NK-92 (cell line): ENCODE results near the gene SAYSD1.

ENCODE experiments used
- DNase-seq: peaks from one replicate; lab custom pipeline; 2025; ENCODE audit not compliant: unreplicated experiment; lab: John Stamatoyannopoulos, UW

The SAYSD1 gene

GRCh38 chr6:39079197-39080125, 35.5 kb downstream of the SAYSD1 start:
- DNase-seq = no peak

DNA sequence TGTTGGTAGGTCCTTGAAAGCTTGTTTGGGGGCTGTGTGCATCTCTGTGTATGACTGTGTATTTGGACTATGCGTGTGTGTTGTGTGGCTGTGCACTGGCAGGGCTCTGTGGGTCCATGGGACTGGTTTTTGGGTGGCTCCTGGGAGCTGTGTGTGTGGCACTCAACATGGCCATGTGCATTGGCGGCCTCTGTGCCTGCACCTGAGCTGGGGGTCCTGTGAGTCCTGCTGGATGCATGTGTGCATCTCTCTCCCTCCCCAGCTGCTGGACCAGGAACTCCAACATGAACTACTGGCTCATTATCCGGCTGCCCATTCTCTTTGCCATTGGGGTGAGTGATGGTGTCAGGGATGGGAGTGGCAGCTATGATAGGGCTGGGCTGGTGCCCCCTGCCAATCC, 36.3 kb downstream of the SAYSD1 start:
- DNase-seq = no peak

DNA sequence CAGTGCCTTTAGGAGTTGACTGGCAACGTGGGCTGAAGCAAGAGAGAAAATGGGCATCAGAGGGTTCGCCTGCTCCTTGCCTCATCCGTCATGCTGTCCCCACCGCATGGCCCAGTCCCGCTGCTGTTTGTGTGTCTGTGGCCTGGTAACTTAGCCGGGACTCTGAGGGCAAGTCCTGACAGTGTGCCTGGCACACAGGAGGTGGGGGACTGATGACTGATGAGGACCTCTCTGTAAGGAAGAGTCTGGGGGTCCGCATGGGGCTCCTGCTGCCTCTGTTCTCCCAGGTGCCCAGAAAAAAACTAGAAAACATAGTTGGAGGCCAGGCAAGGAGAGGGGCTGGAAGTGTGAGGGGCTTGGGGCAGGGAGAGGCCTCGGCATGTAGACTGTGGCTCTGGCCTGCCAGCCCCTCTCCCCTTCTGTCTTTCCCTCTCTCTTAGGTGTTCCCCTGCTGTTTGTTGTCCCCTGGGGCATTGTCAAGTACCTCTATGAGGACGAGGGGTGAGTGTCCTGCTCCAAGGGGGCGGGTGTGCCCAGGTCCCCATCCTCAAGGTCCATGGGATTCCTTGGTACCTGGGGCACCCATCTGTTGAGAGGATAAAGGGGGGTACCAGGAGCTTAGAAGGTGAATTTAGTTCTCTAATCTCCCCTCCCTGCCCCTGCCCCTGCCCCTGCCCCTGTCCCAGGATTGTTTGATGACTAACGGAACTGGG, 36.9 kb downstream of the SAYSD1 start:
- DNase-seq = no peak

DNA sequence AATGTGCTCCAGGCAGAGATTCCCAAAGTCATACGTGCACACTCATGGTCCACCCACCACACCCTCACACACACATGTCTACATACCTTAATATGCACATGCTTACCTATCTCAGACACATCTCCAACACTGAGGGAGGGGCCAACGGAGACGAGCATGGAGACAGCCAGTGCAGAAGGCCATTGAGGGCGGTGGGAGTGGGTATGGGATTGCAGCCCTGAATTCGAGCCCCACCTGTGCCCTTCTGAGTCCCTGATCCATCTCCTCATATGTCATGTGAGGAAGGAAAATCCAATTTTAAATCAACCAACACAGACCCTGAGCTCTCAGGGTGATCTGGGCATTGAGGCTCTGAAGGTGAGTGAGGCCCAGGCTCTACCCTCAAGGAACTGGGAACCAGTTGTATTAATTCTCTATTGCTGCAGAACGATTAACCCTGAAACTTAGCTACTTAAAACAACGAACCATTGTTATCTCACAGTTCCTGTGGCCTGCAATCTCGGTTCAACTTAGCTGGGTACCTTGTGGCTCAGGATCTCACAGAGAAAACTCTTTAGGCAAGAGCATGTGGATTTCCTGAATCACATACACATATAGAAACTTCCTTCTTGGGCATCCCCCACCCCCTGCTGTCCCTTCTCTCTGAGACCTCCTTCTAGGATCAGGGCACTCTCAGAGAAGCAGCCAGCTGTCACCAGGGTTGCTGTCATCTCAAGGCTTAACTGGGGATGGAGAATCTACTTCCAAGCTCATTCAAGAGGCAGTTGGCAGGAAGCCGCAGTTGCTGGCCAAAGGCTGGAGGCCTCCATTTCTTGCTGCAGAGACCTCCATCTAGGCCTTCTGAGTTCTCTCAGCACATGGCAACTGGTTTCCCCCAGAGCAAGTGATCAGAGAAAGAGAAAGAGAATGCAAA, 38.1 kb downstream of the SAYSD1 start:
- DNase-seq = no peak

DNA sequence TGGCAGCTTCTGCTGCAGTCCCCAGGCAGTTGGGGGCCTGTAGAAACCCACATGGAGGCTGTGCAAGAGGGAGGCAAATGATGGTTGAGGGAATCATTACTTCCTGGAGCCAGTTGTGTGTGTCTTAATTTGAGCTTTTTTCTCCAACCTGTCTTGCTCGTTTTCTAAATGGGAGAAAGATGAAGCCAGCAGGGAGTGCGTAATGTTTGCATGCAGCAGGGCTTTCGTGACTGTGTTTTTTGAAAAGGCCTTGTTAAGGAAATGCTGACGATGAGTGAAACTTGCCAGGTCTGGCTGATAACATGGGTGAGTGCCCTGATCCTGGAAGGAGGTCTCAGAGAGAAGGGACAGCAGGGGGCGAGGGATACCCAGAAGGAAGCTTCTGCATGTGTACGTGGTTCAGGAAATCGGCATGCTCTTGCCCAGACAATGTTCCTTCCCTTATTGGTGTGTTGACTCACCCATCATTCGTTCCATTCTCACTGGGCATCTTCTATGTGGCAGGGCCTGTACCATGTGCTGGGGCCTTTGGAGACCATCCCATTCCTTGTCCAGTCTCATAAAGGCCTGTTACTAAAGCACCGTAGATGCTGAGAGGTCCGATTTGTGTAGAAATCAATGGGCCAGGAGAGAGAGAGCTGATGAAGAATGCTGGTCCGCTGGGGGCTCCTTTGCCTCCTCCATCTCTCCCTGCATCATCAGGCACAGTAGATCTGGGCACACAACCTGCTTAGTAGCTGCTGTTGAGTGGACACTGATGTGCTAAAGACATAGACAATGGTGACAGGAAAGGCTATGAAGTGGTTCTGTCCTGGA, 39.0 kb downstream of the SAYSD1 start:
- DNase-seq = no peak

DNA sequence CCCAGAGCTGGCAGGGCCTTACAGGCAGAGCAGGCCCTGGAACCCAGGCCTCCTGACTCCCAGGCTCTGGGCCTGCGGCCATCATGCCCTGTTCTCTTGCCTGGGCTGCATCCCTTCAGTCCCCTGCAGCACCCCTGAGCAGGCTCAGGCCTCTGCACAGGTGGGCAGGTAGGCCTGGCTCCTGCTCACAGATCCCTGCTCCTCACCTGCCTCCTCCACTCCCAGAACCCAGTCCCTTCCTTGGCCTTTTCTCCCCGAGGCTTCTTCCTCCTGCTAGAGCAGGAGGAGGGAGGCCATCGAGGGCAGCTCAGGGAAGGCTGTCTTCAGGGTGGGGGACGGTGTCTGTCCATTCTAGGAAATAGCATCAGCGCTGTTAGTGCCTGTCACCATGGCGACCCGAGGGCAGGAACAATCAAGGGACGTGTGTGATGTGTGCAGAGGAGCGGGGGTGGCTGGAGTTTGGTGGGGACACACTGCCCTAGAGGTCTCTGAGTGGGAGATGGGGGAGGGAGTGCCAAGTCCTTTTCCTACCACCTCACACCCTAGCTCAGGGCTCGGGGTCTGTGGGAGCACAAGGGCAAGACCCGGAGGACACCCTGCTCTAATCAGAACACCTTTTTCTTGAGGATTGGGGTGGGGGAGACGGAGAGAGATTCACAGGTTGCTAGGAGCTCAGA, 39.8 kb downstream of the SAYSD1 start:
- DNase-seq = no peak

GRCh38 chr6:39074486-39074885, 40.5 kb downstream of the SAYSD1 start:
- DNase-seq = no peak

DNA sequence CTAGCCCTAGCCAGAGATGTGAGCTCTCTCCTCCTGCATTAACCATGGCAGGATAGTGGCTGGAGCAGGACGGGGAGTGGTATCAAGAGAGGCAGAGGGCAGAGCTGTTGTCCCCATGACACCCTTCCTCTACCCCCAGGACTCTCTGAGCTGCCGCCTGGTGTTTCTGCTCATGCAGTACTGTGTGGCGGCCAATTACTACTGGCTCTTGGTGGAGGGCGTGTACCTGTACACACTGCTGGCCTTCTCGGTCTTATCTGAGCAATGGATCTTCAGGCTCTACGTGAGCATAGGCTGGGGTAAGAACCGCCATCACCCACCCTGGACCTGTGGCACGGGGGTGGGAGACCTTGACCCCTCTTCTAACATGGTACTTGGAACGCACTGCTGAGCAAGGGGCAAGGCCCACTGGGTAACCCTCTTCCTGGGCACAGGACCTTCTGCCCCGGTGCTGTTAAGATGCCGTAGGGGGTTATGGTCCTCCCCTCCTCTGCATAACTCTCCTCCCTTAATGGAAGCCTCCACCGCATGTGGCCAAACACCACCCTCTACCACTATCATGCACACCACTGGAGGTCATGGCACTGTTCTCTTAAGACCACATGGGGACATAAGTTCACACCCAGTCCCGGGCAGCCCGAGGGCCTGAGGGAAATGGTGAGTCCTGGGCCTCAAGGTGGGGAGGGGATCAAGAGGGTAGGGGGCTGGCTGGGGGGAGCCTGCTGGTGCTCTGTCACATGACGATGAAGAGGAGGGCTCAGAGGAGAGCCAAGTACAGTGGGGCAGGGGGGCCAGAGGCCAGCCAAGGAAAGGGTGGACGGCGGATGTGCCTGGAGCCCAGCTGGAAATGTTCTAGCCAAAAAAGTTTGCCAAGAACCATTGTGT, 41.3 kb downstream of the SAYSD1 start:
- DNase-seq = no peak

DNA sequence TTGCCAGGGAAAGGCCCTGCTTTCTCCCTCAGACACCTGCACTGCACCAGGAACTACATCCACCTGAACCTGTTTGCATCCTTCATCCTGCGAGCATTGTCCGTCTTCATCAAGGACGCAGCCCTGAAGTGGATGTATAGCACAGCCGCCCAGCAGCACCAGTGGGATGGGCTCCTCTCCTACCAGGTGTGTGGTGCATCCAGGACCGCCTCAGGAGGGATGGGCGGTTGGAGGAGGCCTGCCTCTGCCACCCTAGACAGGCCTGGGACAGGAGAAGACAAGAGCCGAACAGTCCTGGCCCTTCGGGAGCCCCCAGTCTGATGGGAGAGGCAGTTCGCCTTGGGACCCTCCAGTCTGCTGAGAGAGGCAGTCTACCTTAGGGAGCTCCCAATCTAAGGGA, 42.2 kb downstream of the SAYSD1 start:
- DNase-seq = no peak

DNA sequence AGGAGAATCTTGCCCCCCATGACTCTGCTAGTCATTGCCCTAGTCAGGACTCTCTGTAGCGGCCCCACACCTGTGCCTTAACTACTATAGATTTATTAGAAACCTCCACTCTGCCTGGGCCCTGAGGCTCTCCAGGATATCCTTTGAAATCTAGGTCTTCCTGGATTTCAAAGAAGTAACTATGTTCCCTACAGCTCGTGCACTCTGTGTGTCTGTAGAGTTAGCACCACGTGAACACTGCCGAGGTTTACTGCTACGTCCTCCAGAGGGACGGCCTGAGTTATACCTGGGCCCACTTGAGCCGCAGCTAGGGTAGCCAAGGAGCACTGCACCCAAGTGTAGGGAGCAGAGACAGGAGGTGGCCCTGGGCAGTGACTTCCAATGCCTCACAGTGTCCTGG, 46.6 kb downstream of the SAYSD1 start:
- DNase-seq = no peak

DNA sequence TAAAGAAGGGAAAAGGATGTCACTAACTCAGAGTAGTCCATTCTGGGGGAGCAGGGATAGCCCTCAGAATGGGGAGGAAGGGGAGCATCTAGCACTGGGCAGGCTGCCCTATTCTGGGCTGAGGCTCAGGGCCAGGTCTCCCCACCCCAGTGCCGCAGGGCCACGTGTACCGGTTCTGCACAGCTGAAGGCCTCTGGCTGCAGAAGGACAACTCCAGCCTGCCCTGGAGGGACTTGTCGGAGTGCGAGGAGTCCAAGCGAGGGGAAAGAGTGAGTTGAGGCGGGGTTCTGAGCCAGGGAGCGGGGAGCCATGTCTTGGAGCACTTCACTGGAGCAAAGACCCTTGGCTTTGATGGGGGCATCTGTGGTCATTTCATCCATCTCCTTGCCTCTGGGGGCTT, 49.4 kb downstream of the SAYSD1 start:
- no peak for DNase-seq

GRCh38 chr6:39063526-39063925, 51.5 kb downstream of the SAYSD1 start:
- no peak for DNase-seq

- DNase-seq = no peak
Observed at GRCh38 chr6:39062014-39062740, 52.8 kb downstream of the SAYSD1 start.

DNA sequence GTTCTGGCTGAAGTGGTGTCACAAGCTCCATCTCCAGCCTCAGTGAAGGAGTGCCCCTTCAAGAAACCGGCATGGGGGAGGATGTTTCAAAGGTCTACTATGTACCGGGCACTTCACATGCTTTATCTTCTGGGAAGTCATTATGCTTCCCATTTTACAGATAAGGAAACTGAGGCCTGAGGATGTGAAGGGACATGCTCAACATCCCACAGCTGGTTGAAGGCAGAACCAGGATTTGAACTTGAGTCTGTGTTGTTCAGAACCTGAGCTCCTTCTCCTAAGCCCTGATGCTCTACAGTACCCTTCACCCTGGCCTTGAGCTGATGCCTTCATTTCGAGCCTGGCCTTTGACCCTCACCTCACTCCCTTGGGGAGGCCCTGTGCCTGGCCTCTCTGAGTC, 53.4 kb downstream of the SAYSD1 start:
- no peak for DNase-seq

DNA sequence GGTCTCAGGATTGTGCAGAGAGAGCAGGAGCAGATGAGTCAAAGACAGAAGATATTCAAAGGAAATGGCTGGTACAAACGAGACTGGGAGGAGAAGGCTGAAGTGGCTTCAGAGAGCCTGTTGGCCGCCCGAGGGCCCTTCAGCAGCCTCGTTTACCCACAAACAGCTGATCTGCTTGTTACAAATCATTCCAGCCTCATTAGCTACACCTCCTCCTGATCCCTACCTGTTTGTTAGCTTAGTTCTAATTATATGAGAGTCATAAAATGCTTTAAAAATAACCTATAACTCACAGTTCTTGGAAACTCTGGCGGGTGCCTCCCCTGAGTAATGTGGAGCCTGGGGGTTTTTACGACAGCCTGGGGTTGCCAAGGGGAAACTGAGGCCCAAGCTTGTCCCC, 53.8 kb downstream of the SAYSD1 start:
- no peak for DNase-seq

DNA sequence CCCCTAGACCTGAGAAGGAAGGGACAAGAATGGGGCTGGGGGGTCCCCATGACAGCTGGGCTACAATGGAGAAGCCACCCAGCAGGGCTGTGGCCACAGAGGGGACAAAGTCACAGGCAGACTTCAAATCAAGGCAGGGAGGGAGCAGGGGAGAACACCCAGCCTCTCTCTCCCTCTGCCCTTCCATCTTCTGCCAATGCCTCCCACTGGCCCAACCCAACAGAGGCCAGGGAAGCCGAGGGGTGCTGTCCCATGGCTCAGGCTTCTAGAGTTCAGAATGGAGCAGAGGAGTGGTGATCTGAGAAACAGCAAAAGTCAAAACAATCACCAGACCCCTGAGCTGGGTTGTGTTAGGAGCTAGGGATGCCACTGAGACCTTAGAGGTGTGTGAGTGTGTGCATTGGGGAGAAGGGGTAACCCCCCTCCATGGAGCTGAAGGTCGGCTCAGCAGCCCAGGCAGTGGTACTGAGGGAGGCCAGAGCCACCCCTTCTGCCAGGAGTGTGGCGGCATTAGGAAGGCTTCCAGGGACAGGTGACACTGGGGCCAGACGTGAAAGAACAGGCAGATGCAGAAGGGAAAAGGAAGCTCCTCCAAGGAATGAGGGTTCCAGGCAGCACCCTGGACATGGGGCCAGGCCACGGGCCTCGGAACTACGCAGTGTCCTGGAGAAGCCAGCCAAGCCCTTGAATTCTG, 54.4 kb downstream of the SAYSD1 start:
- no peak for DNase-seq

- no peak for DNase-seq
Observed at GRCh38 chr6:39059496-39060310, 55.3 kb downstream of the SAYSD1 start.
